ENCODE measurements around the gene SLC16A4. TPM values are rescaled to one million over a fixed set of nuclear protein-coding genes. Genes with fewer than 3 reads are reported as not detected.
A peak's percentile ranks its signal among the peaks of the same experiment; 100 is the strongest.

The SLC16A4 gene
- total and polyA plus RNA-seq, 2 donors (not counting 1 experiment from before 2014, with no cell fraction given): 0.39 to 2.6 TPM

- H3K9me3 Mint-ChIP-seq (ENCODE audit: insufficient read depth): no peaks in the 10 kb centered on the region
- Histone ChIP-seq H3K79me2 (ENCODE audit: control insufficient read depth, insufficient read depth, low read length) (no peaks in the 10 kb centered on the region), H3K4me3 (ENCODE audit: control extremely low read depth in 1 of 5, extremely low read depth in 1 of 5, insufficient read depth in 1 of 5, low read depth in 2 of 5, low read length in 4 of 5) (peak overlapping the region in 3 of 5 experiments; percentile 27 to 54 (median 30)), H3K4me2 (replicated peaks; ENCODE audit: low read depth, low read length, poor library complexity, severe bottlenecking) (peak overlapping the region; percentile 65), H3K27me3 (replicated peaks in 1 of 4; ENCODE audit: control extremely low read depth in 1 of 4, control insufficient read depth in 3 of 4, insufficient read depth in 4 of 4, low read length in 3 of 4) (no peaks in the 10 kb centered on the region), H3K27ac (ENCODE audit: low read length in 2 of 2) (peak overlapping the region; percentile 56 to 70), H2AFZ (ENCODE audit: insufficient read depth, low read depth, low read length, poor library complexity, severe bottlenecking) (peak overlapping the region; percentile 44), H4K20me1 (ENCODE audit: control insufficient read depth, insufficient read depth, low read length, poor library complexity, severe bottlenecking) (no peaks in the 10 kb centered on the region), H3K9me3 (ENCODE audit: control extremely low read depth in 1 of 3, control insufficient read depth in 2 of 3, insufficient read depth in 1 of 3, low read length in 2 of 3) (no peaks in the 10 kb centered on the region), H3K36me3 (replicated peaks in 1 of 2; ENCODE audit: control extremely low read depth in 1 of 2, control insufficient read depth in 1 of 2, extremely low read depth in 1 of 2, insufficient read depth in 2 of 2, low read length in 1 of 2) (peaks cover 0 to 8% of the 10 kb centered on the region in 2 experiments), H3K4me1 (ENCODE audit: control insufficient read depth in 2 of 2, insufficient read depth in 2 of 2, low read length in 2 of 2) (peaks cover 56 to 64% of the 10 kb centered on the region in 2 donors), H3K9ac (ENCODE audit: low read length) (peak overlapping the region; percentile 48)
- TF ChIP-seq, protein P1, sequence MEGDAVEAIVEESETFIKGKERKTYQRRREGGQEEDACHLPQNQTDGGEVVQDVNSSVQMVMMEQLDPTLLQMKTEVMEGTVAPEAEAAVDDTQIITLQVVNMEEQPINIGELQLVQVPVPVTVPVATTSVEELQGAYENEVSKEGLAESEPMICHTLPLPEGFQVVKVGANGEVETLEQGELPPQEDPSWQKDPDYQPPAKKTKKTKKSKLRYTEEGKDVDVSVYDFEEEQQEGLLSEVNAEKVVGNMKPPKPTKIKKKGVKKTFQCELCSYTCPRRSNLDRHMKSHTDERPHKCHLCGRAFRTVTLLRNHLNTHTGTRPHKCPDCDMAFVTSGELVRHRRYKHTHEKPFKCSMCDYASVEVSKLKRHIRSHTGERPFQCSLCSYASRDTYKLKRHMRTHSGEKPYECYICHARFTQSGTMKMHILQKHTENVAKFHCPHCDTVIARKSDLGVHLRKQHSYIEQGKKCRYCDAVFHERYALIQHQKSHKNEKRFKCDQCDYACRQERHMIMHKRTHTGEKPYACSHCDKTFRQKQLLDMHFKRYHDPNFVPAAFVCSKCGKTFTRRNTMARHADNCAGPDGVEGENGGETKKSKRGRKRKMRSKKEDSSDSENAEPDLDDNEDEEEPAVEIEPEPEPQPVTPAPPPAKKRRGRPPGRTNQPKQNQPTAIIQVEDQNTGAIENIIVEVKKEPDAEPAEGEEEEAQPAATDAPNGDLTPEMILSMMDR (IDR thresholded peaks at IDR 0.05): no peak
- no peak for TF ChIP-seq EZH2 (IDR thresholded peaks at IDR 0.05; ENCODE audit: borderline replicate concordance, insufficient read depth, low read depth, low read length, poor library complexity, severe bottlenecking)
- ATAC-seq (ENCODE audit: low read depth): peak; percentile 13
- peak overlapping the region; percentile 91 for H3K27ac Mint-ChIP-seq
- peak overlapping the region; percentile 77 for H3K4me3 Mint-ChIP-seq
- peaks cover 64% of the 10 kb centered on the region for H3K4me1 Mint-ChIP-seq
- CTCF ChIA-PET: interaction anchor here (0.6 to 13.9 kb wide), 9 partner anchors 9 to 173 kb away, joined by 3 to 139 read pairs (median 4); partner anchors contain the start of genes LAMTOR5 and RBM15
- peak; percentile 54 for DNase-seq
- POLR2A ChIA-PET: interaction anchor here (1.1 to 2.2 kb wide), 3 partner anchors 22 to 42 kb away, joined by 3 to 28 read pairs (median 6); partner anchors contain the start of genes LAMTOR5 and RBM15
- intact Hi-C loops (cut with micrococcal nuclease): loop anchor here (1.0 to 10.0 kb wide), 3 partner anchors 27 to 494 kb away; partner anchors contain the start of genes CD53 and LAMTOR5
- 40% methylated on average over 1 of the region's 10 CpGs for WGBS (ENCODE audit: insufficient coverage)
- no peaks in the 10 kb centered on the region for H3K27me3 Mint-ChIP-seq
Measured at GRCh38 chr1:110380672-110381283, 10.0 kb downstream of the SLC16A4 start.

DNA sequence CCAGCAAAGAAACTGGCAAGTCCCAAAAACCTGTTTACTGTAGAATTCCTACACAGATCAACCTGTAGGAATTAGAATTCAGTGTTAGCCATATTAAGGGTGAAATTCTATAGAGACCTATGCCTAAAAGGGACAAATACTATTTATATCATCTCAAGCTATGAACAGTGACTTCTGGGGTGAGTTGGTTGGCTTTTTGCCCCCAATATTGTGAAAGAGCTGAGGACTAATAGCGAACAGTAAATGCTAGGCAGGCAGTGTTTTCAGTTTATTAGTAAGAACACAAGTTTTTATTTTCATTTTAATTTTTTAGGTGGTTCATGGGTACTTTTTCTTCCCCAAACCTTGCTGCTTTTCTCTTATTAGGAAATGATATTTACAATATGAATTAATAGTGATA is 15.3 kb downstream of the SLC16A4 start:
- H3K36me3 ChIP-seq (replicated peaks in 1 of 2; ENCODE audit: control extremely low read depth in 1 of 2, control insufficient read depth in 1 of 2, extremely low read depth in 1 of 2, insufficient read depth in 2 of 2, low read length in 1 of 2): peaks cover 8 to 10% of the 10 kb centered on the region in 2 experiments
- no peak overlapping the region for H3K4me2 ChIP-seq (replicated peaks; ENCODE audit: low read depth, low read length, poor library complexity, severe bottlenecking)
- intact Hi-C loops (cut with micrococcal nuclease): no loop called here
- H3K27me3 Mint-ChIP-seq: no peaks in the 10 kb centered on the region
- no peaks in the 10 kb centered on the region for H3K27me3 ChIP-seq (replicated peaks in 1 of 4; ENCODE audit: control extremely low read depth in 1 of 4, control insufficient read depth in 3 of 4, insufficient read depth in 4 of 4, low read length in 3 of 4)
- TF ChIP-seq, protein P1 (IDR thresholded peaks at IDR 0.05): no peak
- TF ChIP-seq EZH2 (IDR thresholded peaks at IDR 0.05; ENCODE audit: borderline replicate concordance, insufficient read depth, low read depth, low read length, poor library complexity, severe bottlenecking): no peak
- DNase-seq (no peak), ATAC-seq (ENCODE audit: low read depth) (no peak)
- H3K4me3 Mint-ChIP-seq: no peak overlapping the region
- H3K79me2 ChIP-seq (ENCODE audit: control insufficient read depth, insufficient read depth, low read length): no peaks in the 10 kb centered on the region
- no peak overlapping the region for H2AFZ ChIP-seq (ENCODE audit: insufficient read depth, low read depth, low read length, poor library complexity, severe bottlenecking)
- CTCF ChIA-PET: interaction anchor here (1.0 to 13.9 kb wide), 2 partner anchors 15 to 35 kb away, joined by 3 to 117 read pairs; partner anchors contain the start of gene LAMTOR5
- no peaks in the 10 kb centered on the region for H4K20me1 ChIP-seq (ENCODE audit: control insufficient read depth, insufficient read depth, low read length, poor library complexity, severe bottlenecking)
- no CpG with 5 or more reads among the region's 1 CpG for WGBS (ENCODE audit: insufficient coverage)
- no peak overlapping the region for H3K4me3 ChIP-seq (ENCODE audit: control extremely low read depth in 1 of 5, extremely low read depth in 1 of 5, insufficient read depth in 1 of 5, low read depth in 2 of 5, low read length in 4 of 5)
- no peaks in the 10 kb centered on the region for H3K9me3 Mint-ChIP-seq (ENCODE audit: insufficient read depth)
- H3K27ac ChIP-seq (ENCODE audit: low read length in 2 of 2): no peak overlapping the region
- no peak overlapping the region for H3K27ac Mint-ChIP-seq
- no peaks in the 10 kb centered on the region for H3K9me3 ChIP-seq (ENCODE audit: control extremely low read depth in 1 of 3, control insufficient read depth in 2 of 3, insufficient read depth in 1 of 3, low read length in 2 of 3)
- no peak overlapping the region for H3K9ac ChIP-seq (ENCODE audit: low read length)
- POLR2A ChIA-PET: no interaction called here
- peaks cover 19% of the 10 kb centered on the region for H3K4me1 Mint-ChIP-seq
- peaks cover 15 to 19% of the 10 kb centered on the region in 2 donors for H3K4me1 ChIP-seq (ENCODE audit: control insufficient read depth in 2 of 2, insufficient read depth in 2 of 2, low read length in 2 of 2)
